Measurements from ENCODE around the gene TSPAN16. TPM values are rescaled to one million over a fixed set of nuclear protein-coding genes. Genes with fewer than 3 reads are reported as not detected.

Gene TSPAN16
- total and polyA plus RNA-seq, 2 of the 13 experiments (the other 11 are each of a cell fraction or from before 2014, with no cell fraction given): not detected

- TF ChIP-seq RERE (CRISPR knock-in tag; IDR thresholded peaks at IDR 0.05; ENCODE audit: low read depth) (no peak), PCBP1 (IDR thresholded peaks at IDR 0.05; ENCODE audit: borderline replicate concordance, low read depth, low read length) (0 out of 2 replicates have a peak, but pooled peaks have one; percentile 28), DZIP1 (CRISPR knock-in tag; IDR thresholded peaks at IDR 0.05) (no peak), SCMH1 (CRISPR knock-in tag; IDR thresholded peaks at IDR 0.05; ENCODE audit: borderline replicate concordance) (no peak), MLLT10 (CRISPR knock-in tag; IDR thresholded peaks at IDR 0.05) (no peak), GTF3A (CRISPR knock-in tag; conservative IDR thresholded peaks at IDR 0.05) (no peak), PAWR (CRISPR knock-in tag; IDR thresholded peaks at IDR 0.05; ENCODE audit: borderline replicate concordance) (no peak), ZNF281 (CRISPR knock-in tag; IDR thresholded peaks at IDR 0.05; ENCODE audit: borderline replicate concordance) (no peak), PRDM15 (CRISPR knock-in tag; IDR thresholded peaks at IDR 0.05) (no peak), NKX3-1 (CRISPR knock-in tag; IDR thresholded peaks at IDR 0.05) (no peak), PITX1 (CRISPR knock-in tag; IDR thresholded peaks at IDR 0.05) (no peak), TCF7 (IDR thresholded peaks at IDR 0.05; ENCODE audit: low read depth) (no peak), YEATS2 (CRISPR knock-in tag; IDR thresholded peaks at IDR 0.05; ENCODE audit: borderline replicate concordance) (no peak)
Observed at GRCh38 chr19:11355160-11356073, 59.5 kb downstream of the TSPAN16 start, which contains the start of gene PLPPR2 (continued).
